ENCODE data around the gene ASB10.

The ASB10 gene

GRCh38 chr7:151135866-151136843 lies 50.9 kb downstream of the ASB10 start:
- DNase-seq (ENCODE audit: low read depth), result no peak

DNA sequence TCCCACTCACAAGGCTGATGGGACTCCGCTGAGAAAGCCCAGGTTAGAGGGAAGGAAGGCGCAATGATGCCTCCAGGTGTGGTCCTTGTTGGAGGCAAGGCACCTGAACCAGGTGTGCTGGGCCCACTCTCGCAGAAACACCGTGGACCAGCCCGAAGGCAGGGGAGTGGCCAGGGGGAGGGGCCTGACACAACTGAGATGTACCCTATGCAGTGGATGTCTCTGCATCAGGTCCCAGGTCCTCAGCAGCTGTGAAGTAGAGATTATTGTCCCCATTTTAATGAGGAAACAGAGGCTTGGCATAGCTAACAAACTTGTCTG lies 51.6 kb downstream of the ASB10 start:
- DNase-seq (ENCODE audit: low read depth), result no peak

- DNase-seq (ENCODE audit: low read depth), result no peak
Observed at GRCh38 chr7:151134743-151135524, 52.1 kb downstream of the ASB10 start.

DNA sequence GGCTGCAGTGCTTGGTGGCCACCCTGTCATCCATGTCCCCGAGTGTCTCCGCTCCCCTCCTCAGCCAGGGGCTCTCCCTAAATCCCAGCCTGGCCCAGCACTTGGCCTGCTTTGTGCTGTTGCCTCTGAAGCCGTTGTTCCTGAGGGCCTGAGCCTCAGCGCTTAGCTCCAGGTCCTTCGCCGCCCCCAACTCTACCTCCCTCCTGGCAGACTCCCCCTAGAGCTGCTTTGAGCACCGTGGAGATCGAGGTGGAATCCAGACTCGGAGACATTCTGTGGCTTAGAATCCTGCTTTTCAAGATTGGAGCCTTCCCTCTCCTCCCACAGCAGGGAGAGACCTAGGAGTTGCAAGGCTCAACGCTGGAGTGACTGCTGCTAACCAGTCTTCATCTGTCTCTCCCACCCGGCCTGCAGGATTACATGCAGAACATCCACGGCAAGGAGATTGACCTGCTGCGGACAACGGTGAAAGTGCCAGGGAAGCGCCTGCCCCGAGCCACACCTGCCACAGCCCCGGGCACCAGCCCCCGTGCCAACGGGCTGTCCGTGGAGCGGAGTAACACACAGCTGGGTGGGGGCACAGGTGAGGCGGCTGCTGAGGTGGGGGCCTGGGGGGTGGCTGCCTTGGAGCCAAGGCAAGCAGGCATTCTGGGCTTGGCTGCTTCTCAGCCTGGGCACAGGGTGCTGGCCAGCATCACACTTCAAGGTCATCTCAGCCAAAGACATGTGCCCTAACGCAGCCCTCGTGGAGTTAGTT lies 52.9 kb downstream of the ASB10 start:
- no peak for DNase-seq (ENCODE audit: low read depth)

DNA sequence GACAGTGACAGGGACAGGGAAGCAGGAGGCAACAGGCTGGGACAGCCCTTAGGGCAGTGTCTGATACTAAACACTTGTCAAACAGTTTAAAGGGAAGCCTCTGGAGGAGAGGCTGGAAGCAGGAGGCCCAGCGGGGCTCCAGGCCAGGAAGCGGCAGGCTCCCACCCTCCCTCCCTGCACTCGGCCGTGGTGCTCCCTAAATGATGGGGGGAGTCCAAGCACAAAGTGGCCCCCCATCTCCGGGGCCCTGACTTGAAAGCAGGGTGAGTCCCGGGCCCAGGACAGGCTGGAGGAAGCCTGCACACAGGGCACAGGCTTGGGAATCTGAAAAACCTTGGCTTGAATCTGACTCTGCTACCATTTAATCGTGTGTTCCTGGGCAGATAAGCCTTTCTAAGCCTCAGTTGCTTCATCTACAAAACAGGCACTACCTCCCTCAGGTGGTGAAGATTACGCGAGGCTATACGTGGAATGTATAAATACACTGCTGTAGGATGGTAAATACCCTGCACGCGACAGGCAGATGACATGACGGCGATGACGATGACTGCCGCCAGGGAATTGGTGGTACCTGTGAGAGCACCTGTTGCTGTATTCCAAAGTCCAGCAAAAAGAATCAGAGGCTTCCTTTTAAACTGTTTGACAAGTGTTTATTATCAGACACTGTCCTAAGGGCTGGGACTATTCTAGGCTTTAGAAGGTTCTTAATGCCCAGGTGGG lies 53.6 kb downstream of the ASB10 start:
- DNase-seq (ENCODE audit: low read depth), result no peak

GRCh38 chr7:151132461-151133205 lies 54.4 kb downstream of the ASB10 start:
- DNase-seq (ENCODE audit: low read depth), result no peak

DNA sequence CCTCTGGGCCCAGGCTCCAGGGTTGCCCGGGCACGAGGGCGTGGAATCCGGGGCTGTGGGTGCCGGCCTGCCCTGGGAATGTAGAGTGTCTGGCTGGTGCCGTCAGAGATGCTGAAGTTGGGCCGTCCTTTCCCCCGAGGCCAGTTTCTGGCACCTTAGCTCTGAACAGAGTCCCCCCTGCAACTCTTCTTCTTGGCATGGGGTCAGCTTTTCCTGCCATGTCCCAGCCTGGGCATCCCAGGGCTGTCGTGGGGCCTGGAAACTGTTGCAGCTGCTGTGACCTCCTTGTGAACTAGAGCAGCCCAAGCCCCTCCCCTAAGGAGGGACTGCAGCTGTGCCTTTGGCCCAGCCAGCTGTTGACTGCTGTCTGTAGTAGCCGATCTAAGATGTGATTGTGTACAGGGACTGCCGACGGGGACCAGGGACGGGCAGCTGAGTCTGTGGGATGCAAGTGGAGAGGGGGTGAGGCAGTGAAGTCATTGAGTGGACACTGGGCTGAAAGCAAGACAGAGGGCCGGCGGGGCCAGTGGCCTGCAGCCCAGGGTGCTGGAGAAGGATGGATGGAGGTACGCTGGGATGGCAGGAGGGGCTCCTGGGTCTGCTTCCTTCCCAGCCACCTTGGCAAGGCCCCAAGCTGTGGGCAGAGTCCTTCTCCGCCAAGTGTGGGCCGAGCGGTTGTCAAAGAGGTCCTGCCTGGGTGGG lies 55.3 kb downstream of the ASB10 start:
- DNase-seq (ENCODE audit: low read depth), result no peak

DNA sequence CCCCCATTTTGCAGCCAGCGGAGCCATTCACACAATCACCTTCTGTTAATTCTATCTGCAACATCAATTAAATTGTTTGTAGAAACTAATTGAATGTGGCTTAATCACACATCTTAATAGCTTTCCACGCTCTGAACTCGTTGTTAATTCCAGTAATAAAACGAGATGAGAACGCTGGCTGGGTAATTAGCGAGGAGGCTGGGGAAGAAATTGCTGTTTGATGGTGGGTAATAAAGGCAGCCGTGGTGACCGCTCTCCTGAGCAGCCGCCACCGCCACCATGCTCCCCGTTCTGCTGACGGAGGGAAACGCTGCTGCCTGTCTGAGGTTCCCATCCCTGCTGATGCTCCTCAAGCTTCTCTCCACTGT lies 55.8 kb downstream of the ASB10 start:
- no peak for DNase-seq (ENCODE audit: low read depth)

GRCh38 chr7:151130741-151131157 lies 56.3 kb downstream of the ASB10 start:
- no peak for DNase-seq (ENCODE audit: low read depth)

- DNase-seq (ENCODE audit: low read depth), result no peak
Observed at GRCh38 chr7:151129960-151130591, 57.0 kb downstream of the ASB10 start.

GRCh38 chr7:151129117-151129959 lies 57.7 kb downstream of the ASB10 start:
- no peak for DNase-seq (ENCODE audit: low read depth)

- no peak for DNase-seq (ENCODE audit: low read depth)
Observed at GRCh38 chr7:151128716-151129115, 58.3 kb downstream of the ASB10 start.

DNA sequence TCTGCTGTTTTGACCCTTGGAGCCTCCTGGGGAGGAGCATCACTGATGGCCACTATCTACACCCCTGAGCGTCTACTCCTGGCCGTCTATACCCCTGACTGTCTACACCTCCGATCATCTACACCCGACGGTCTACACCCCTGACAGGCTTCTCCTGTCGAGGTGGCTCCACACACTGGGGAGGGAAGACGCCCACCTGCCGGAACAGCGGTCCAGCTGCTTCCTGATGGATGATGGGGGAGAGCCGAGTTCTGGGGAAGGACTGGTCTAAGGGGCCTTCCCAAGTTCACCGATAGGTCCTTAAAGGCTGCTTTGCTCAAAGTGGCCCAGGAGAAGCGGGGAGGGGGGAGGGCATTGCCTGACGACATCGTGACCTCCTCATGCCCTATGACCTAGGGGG lies 58.9 kb downstream of the ASB10 start:
- no peak for DNase-seq (ENCODE audit: low read depth)

DNA sequence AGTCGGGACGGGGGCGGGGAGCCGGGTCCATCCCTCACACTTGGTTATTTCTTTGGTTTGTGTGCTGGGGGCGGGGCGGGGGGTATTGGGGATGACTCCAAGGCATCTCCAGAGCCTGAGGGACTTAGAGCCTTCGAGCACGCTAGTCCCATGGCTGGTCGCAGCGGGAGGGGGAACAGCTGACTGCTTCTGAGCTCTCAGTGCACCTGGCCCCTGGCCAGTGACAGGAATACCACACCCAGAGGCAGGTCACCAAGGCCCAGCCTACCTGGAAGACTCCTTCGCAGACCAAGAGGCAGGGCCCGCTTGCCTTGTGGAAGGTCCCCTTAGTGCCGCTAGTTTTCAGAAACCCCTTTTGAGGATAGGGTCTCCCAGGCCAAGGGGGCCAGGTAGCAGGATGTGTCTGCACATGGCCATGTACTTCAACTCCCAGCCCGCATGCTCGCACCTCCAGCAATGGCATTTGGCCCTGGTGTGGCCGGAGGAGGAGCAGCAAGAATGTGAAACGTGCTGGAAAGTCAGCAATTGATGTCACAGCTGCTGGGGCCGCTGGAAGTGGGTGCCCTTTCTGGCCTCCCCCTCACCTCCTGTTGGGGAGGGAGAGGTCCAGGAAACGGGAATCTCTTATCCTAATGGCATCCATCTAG lies 60.4 kb downstream of the ASB10 start:
- DNase-seq (ENCODE audit: low read depth), result no peak

GRCh38 chr7:151125846-151126481 lies 61.1 kb downstream of the ASB10 start:
- no peak for DNase-seq (ENCODE audit: low read depth)

All from GM04503 (cell line).